RWPE2 (cell line): ENCODE data around the gene NUP133.

Experiments used
- ATAC-seq: fragments of 200-7000 bp; cut with Tn5 transposase; 3 replicates; pipeline ENCODE4 v1.9.1; 2021; ENCODE audit warnings: low read depth
- DNase-seq: peaks from one replicate; pipeline ENCODE4 v3.0.0-alpha.2; 2020; ENCODE audit warnings: low spot score
- H3K27ac ChIP-seq: fragments of 450-650 bp; 2 replicates; pipeline ENCODE4 v1.5.1; 2017; ENCODE audit warnings: mild to moderate bottlenecking; ENCODE audit not compliant: poor library complexity, severe bottlenecking
- H3K27me3 ChIP-seq: fragments of 250-450 bp; sonication (Bioruptor Pico); 2 replicates; pipeline ENCODE4 v1.5.1; 2021; ENCODE audit warnings: mild to moderate bottlenecking, moderate library complexity; ENCODE audit not compliant: insufficient read depth, poor library complexity, severe bottlenecking
- H3K36me3 ChIP-seq: fragments of 250-450 bp; sonication (Bioruptor Pico); 2 replicates; pipeline ENCODE4 v1.5.1; 2020; ENCODE audit warnings: low read depth, mild to moderate bottlenecking, moderate library complexity
- H3K4me1 ChIP-seq: fragments of 250-450 bp; sonication (Bioruptor Pico); 2 replicates; pipeline ENCODE4 v1.5.1; 2021; ENCODE audit warnings: mild to moderate bottlenecking, moderate library complexity; ENCODE audit not compliant: insufficient read depth, poor library complexity, severe bottlenecking
- H3K4me3 ChIP-seq: fragments of 250-450 bp; sonication (Bioruptor Pico); 2 replicates; pipeline ENCODE4 v1.5.1; 2021; ENCODE audit warnings: mild to moderate bottlenecking, moderate library complexity; ENCODE audit not compliant: severe bottlenecking
- H3K9me3 ChIP-seq: fragments of 250-450 bp; sonication (Bioruptor Pico); 2 replicates; pipeline ENCODE4 v1.5.1; 2021; ENCODE audit warnings: mild to moderate bottlenecking, moderate library complexity; ENCODE audit not compliant: severe bottlenecking
- TF ChIP-seq, protein P1 (sequence below): fragments of 450-650 bp; IDR thresholded peaks from one replicate; pipeline ENCODE4 v1.5.1; 2017; ENCODE audit warnings: mild to moderate bottlenecking, moderate library complexity; ENCODE audit not compliant: poor library complexity, severe bottlenecking

Gene NUP133

GRCh38 chr1:229487181-229487580 lies 21.0 kb downstream of the NUP133 start:
- Histone ChIP-seq H3K9me3 (no peaks in the 10 kb centered on the region), H3K27me3 (no peaks in the 10 kb centered on the region), H3K4me1 (no peaks in the 10 kb centered on the region), H3K4me3 (no peak overlapping the region), H3K27ac (no peak overlapping the region), H3K36me3 (peaks cover 8% of the 10 kb centered on the region)
- no peak for ATAC-seq
- TF ChIP-seq, protein P1, sequence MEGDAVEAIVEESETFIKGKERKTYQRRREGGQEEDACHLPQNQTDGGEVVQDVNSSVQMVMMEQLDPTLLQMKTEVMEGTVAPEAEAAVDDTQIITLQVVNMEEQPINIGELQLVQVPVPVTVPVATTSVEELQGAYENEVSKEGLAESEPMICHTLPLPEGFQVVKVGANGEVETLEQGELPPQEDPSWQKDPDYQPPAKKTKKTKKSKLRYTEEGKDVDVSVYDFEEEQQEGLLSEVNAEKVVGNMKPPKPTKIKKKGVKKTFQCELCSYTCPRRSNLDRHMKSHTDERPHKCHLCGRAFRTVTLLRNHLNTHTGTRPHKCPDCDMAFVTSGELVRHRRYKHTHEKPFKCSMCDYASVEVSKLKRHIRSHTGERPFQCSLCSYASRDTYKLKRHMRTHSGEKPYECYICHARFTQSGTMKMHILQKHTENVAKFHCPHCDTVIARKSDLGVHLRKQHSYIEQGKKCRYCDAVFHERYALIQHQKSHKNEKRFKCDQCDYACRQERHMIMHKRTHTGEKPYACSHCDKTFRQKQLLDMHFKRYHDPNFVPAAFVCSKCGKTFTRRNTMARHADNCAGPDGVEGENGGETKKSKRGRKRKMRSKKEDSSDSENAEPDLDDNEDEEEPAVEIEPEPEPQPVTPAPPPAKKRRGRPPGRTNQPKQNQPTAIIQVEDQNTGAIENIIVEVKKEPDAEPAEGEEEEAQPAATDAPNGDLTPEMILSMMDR = no peak
- no peak for DNase-seq

- ATAC-seq (no peak), DNase-seq (no peak)
- Histone ChIP-seq H3K4me3 (no peak overlapping the region), H3K27me3 (no peaks in the 10 kb centered on the region), H3K9me3 (no peaks in the 10 kb centered on the region), H3K36me3 (peaks cover 11% of the 10 kb centered on the region), H3K4me1 (no peaks in the 10 kb centered on the region), H3K27ac (no peak overlapping the region)
- TF ChIP-seq, protein P1 = no peak
Observed at GRCh38 chr1:229485318-229485717, 22.8 kb downstream of the NUP133 start.

GRCh38 chr1:229482511-229482910 lies 25.6 kb downstream of the NUP133 start:
- Histone ChIP-seq H3K27ac (no peak overlapping the region), H3K9me3 (no peaks in the 10 kb centered on the region), H3K4me1 (no peaks in the 10 kb centered on the region), H3K27me3 (no peaks in the 10 kb centered on the region), H3K4me3 (no peak overlapping the region), H3K36me3 (peaks cover 7% of the 10 kb centered on the region; the same call in 1 of the 2 replicates)
- TF ChIP-seq, protein P1 = no peak
- DNase-seq (no peak), ATAC-seq (no peak)

DNA sequence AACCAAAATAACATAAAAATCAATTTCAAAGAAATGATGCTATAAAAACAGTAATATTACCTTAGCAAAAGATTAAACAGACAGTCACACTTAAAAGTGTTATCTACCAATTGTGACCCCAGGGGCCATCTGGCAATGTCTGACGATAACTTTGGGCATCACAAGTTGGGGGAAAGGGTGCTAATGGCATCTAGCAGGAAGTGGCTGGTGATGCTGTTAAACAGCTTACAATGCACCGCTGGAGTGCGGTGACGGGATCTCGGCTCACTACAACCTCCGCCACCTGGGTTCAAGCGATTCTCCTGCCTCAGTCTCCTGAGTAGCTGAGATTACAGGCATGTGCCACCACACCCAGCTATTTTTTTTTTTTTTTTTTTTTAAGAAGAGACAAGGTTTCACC lies 27.6 kb downstream of the NUP133 start:
- Histone ChIP-seq H3K27ac (no peak overlapping the region), H3K36me3 (peaks cover 10% of the 10 kb centered on the region; the same call in 1 of the 2 replicates), H3K27me3 (no peaks in the 10 kb centered on the region), H3K4me3 (no peak overlapping the region), H3K4me1 (no peaks in the 10 kb centered on the region), H3K9me3 (no peaks in the 10 kb centered on the region)
- DNase-seq = no peak
- ATAC-seq = no peak
- TF ChIP-seq, protein P1 = no peak

DNA sequence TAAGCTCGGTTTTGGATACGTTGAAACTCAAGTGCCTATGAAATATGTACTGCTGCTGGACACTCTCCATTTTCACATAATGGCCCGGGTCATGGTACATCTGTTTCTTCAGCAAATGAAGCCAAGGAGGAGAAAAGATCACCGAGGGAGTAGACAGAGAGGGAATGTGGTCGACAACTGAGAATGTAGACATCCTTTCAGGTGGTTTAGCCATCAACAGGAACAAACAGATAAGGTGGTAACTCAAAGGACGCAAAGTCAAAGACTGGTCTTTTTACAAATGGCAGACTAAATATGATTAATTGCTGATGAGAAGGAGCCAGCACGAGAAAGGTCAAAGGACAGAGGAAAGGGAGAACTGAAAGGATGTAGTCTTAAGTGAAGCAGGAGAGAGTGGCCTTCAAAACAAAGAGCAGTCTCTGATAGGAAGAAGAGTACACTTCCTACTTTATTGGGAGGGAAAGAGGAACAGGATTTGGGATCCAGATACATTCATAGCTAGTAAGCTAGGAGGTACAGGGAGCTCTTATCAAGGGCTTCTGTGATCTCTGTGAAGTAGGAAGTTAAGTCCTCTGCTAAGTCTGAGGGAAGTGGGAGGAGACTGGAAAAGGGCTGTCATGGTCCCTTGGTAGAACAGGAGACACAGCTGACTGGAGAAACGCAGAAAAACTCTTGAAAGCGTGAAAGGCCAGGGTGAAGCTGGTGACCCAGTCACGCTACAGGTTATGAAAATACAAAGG lies 28.3 kb downstream of the NUP133 start:
- H3K4me3 ChIP-seq = no peak overlapping the region
- H3K36me3 ChIP-seq = peaks cover 9% of the 10 kb centered on the region; the same call in 1 of the 2 replicates
- ATAC-seq = no peak
- DNase-seq = no peak
- no peaks in the 10 kb centered on the region for H3K27me3 ChIP-seq
- no peaks in the 10 kb centered on the region for H3K9me3 ChIP-seq
- TF ChIP-seq, protein P1 = no peak
- no peaks in the 10 kb centered on the region for H3K4me1 ChIP-seq
- H3K27ac ChIP-seq = no peak overlapping the region
